IMR-90 (cell line): Measurements from ENCODE around the gene MICAL3. TPM values are rescaled to one million over a fixed set of nuclear protein-coding genes. Genes with fewer than 3 reads are reported as not detected.
"Not testable (repeated sequence)": the region's sequence is repeated elsewhere in the genome, so short reads cannot be mapped to it uniquely, and the experiment has no call there.

Source experiments
- ATAC-seq: fragments of 200-7000 bp; cut with Tn5 transposase; 2 replicates; pipeline ENCODE4 v1.9.1; 2020; ENCODE audit warnings: low read depth, mild to moderate bottlenecking, moderate library complexity
- BruUV-seq: library from RNA; stranded (reverse); fragments of 400-500 nt; replicated peaks from 2 replicates; lab custom pipeline; 2021; lab: Mats Ljungman, UMichigan
- CTCF ChIA-PET: fragments of 300-600 bp; formaldehyde crosslinking; extraction: SDS; loops from one replicate; lab custom pipeline; 2021; ENCODE audit warnings: antibody characterized with exemption; lab: Yijun Ruan, JAX
- POLR2A ChIA-PET: fragments of 300-600 bp; sonication (Branson Sonifier 250); formaldehyde crosslinking; loops from one replicate; lab custom pipeline; 2022; ENCODE audit warnings: antibody characterized with exemption; ENCODE audit not compliant: unreplicated experiment; lab: Charles Lee
- DNase-seq: peaks from one replicate; pipeline ENCODE4 v3.0.0; 2013
- H2AFZ ChIP-seq: replicated peaks from 2 replicates; pipeline ENCODE3; 2013; ENCODE audit warnings: low read length, mild to moderate bottlenecking; ENCODE audit not compliant: poor library complexity
- H2AK5ac ChIP-seq: 2 replicates; pipeline ENCODE4 v1.6.1; 2013; ENCODE audit warnings: low read depth, low read length, inconsistent platforms
- H2AK9ac ChIP-seq: replicated peaks from 2 replicates; pipeline ENCODE3; 2013; ENCODE audit warnings: mild to moderate bottlenecking, low read depth, low read length, moderate library complexity; ENCODE audit not compliant: poor library complexity
- H2BK120ac ChIP-seq: 2 replicates; pipeline ENCODE4 v1.6.1; 2013; ENCODE audit warnings: low read depth, low read length, inconsistent platforms
- H2BK15ac ChIP-seq: 3 replicates; pipeline ENCODE4 v1.6.1; 2013; ENCODE audit warnings: low read depth, low read length, inconsistent platforms
- H2BK20ac ChIP-seq: 2 replicates; pipeline ENCODE4 v1.6.1; 2013; ENCODE audit warnings: low read depth, mild to moderate bottlenecking, inconsistent platforms, low read length, moderate library complexity
- H2BK5ac ChIP-seq: 2 replicates; pipeline ENCODE4 v1.6.1; 2013; ENCODE audit warnings: mild to moderate bottlenecking, low read depth, low read length, inconsistent platforms; ENCODE audit not compliant: poor library complexity, severe bottlenecking
- H3K14ac ChIP-seq: replicated peaks from 2 replicates; pipeline ENCODE4 v1.6.1; 2013; ENCODE audit warnings: low read depth, low read length, inconsistent platforms
- H3K18ac ChIP-seq: 2 replicates; pipeline ENCODE4 v1.6.1; 2013; ENCODE audit warnings: low read depth, low read length, control low read depth
- H3K23ac ChIP-seq: 2 replicates; pipeline ENCODE4 v1.6.1; 2013; ENCODE audit warnings: low read depth, low read length, inconsistent platforms
- H3K27ac ChIP-seq: 2 replicates; pipeline ENCODE4 v1.5.1; 2013; ENCODE audit warnings: mild to moderate bottlenecking, control low read depth, low read length; ENCODE audit not compliant: insufficient read depth
- H3K27me3 ChIP-seq: 2 replicates; pipeline ENCODE4 v1.6.1; 2013; ENCODE audit warnings: low read length; ENCODE audit not compliant: control insufficient read depth, insufficient read depth
- H3K36me3 ChIP-seq: 2 replicates; pipeline ENCODE4 v1.6.1; 2013; ENCODE audit warnings: low read length, mixed read lengths; ENCODE audit not compliant: control insufficient read depth, insufficient read depth
- H3K4ac ChIP-seq: 2 replicates; pipeline ENCODE4 v1.6.1; 2013; ENCODE audit warnings: low read depth, low read length, inconsistent platforms
- H3K4me1 ChIP-seq: 2 replicates; pipeline ENCODE4 v1.6.1; 2013; ENCODE audit warnings: low read length, mixed read lengths; ENCODE audit not compliant: control insufficient read depth, insufficient read depth
- H3K4me2 ChIP-seq: 2 replicates; pipeline ENCODE4 v1.6.1; 2013; ENCODE audit warnings: low read depth, mild to moderate bottlenecking, control low read depth, low read length, moderate library complexity
- H3K4me3 ChIP-seq: 2 replicates; pipeline ENCODE4 v1.5.1; 2013; ENCODE audit warnings: low read depth, mild to moderate bottlenecking, control low read depth, low read length, moderate library complexity; ENCODE audit not compliant: insufficient read depth
- H3K56ac ChIP-seq: 2 replicates; pipeline ENCODE4 v1.6.1; 2013; ENCODE audit warnings: low read length, inconsistent platforms; ENCODE audit not compliant: insufficient read depth; ENCODE audit errors: extremely low read depth
- H3K79me1 ChIP-seq, 2 experiments: 2 replicates each; pipeline ENCODE4 v1.6.1; 2013; ENCODE audit warnings: low read length in 2 of 2, inconsistent platforms in 1 of 2, low read depth in 1 of 2
- H3K9ac ChIP-seq: 2 replicates; pipeline ENCODE4 v1.6.1; 2013; ENCODE audit warnings: low read depth, low read length, control low read depth
- H3K9me1 ChIP-seq: 2 replicates; pipeline ENCODE4 v1.6.1; 2013; ENCODE audit warnings: low read length, inconsistent platforms; ENCODE audit not compliant: insufficient read depth
- H3K9me3 ChIP-seq: 2 replicates; pipeline ENCODE4 v1.6.1; 2013; ENCODE audit warnings: low read length; ENCODE audit not compliant: control insufficient read depth, insufficient read depth
- H4K20me1 ChIP-seq: 2 replicates; pipeline ENCODE4 v1.6.1; 2013; ENCODE audit warnings: low read length, inconsistent platforms; ENCODE audit not compliant: insufficient read depth
- H4K5ac ChIP-seq: 2 replicates; pipeline ENCODE4 v1.6.1; 2013; ENCODE audit warnings: mild to moderate bottlenecking, low read depth, low read length, control low read depth
- H4K8ac ChIP-seq, 2 experiments: 2 replicates each; pipeline ENCODE4 v1.6.1; 2013; ENCODE audit warnings: low read depth in 2 of 2, low read length in 2 of 2, control low read depth in 1 of 2, inconsistent platforms in 1 of 2
- H4K91ac ChIP-seq: 2 replicates; pipeline ENCODE4 v1.6.1; 2013; ENCODE audit warnings: low read depth, low read length, inconsistent platforms; ENCODE audit not compliant: insufficient read depth
- CHD1 ChIP-seq: IDR thresholded peaks from 2 replicates; pipeline ENCODE4 v1.6.1; 2012; ENCODE audit warnings: low read depth, low read length, improper control_type of control experiment
- NFE2L2 ChIP-seq: fragments of 150-350 bp; IDR thresholded peaks from 2 replicates; pipeline ENCODE4 v1.6.1; 2016; ENCODE audit warnings: low read depth, mild to moderate bottlenecking, low read length
- POLR2A ChIP-seq: IDR thresholded peaks from 2 replicates; pipeline ENCODE4 v1.6.1; 2012; ENCODE audit warnings: mild to moderate bottlenecking, low read depth, low read length
- RAD21 ChIP-seq: IDR thresholded peaks from 2 replicates; pipeline ENCODE4 v1.6.1; 2012; ENCODE audit warnings: low read length, improper control_type of control experiment
- SMC3 ChIP-seq: fragments of 150-350 bp; IDR thresholded peaks from 2 replicates; pipeline ENCODE4 v1.6.1; 2016; ENCODE audit warnings: low read depth, mild to moderate bottlenecking, antibody characterized with exemption, low read length, moderate library complexity
- WGBS, 2 experiments: methylation state at CpG; one replicate each; pipeline versions ENCODE4 v1.1.5 to v1.1.7; 2013; ENCODE audit warnings: missing lambda C conversion rate in 2 of 2; ENCODE audit not compliant: insufficient read length in 1 of 2; ENCODE audit errors: extremely low coverage in 2 of 2; 5-methylcytosine and 5-hydroxymethylcytosine counted together
- dilution Hi-C: fragments of 300-500 bp; cut with HindIII; formaldehyde crosslinking; loops from one replicate; pipeline ENCODE4 v1.14.3; 2018; ENCODE audit warnings: low sequenced_read_pairs; ENCODE audit not compliant: unreplicated experiment
- in situ Hi-C: fragments of 300-500 bp; cut with MboI; formaldehyde crosslinking; loops from 3 replicates; pipeline ENCODE4 v1.14.3; 2019; ENCODE audit warnings: low sequenced_read_pairs, inconsistent platforms, mixed read lengths
- intact Hi-C: fragments of 100-400 bp; cut with micrococcal nuclease; formaldehyde crosslinking; loops from 2 replicates; pipeline ENCODE4 v1.10.0; 2022
- polyA plus RNA-seq, 3 experiments: library from polyadenylated mRNA; depleted of rRNA; stranded (reverse); fragments of >200 nt; gene quantifications; 2 replicates each; pipeline ENCODE4 v1.2.3, GENCODE V29; 2012; ENCODE audit warnings: low replicate concordance in 1 of 3
- total RNA-seq: library from RNA; depleted of rRNA; stranded (reverse); fragments of >200 nt; gene quantifications from 2 replicates; pipeline ENCODE4 v1.2.3, GENCODE V29; 2012

The MICAL3 gene
- total and polyA plus RNA-seq, 2 of the 4 experiments (the other 2 are of a cell fraction), result 17.6 to 26.8 TPM

DNA sequence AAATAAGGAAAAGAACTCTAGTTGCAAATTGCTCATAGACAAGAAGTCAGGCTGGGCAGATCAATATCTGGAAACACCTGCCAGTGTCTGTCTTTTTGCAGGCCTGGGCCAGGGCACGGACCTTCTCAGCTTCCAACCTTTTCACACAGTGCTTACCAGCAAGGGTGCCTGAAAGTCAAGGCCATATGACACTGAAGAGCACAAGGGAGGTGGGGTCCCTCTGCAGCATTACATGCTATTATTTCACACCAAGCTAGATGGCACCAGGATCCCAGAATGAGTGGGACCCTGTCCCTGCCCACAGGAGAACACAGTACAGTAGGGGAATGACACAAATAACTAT lies 47.6 kb upstream of the MICAL3 start:
- Histone ChIP-seq H3K9me3 (no peaks in the 10 kb centered on the region), H3K4me2 (no peak overlapping the region), H2BK15ac (no peak overlapping the region), H2BK5ac (no peak overlapping the region), H4K20me1 (no peaks in the 10 kb centered on the region), H3K23ac (no peak overlapping the region), H4K91ac (no peak overlapping the region), H3K14ac (no peak overlapping the region), H3K56ac (no peak overlapping the region), H2AFZ (no peak overlapping the region), H3K4me1 (peaks cover 6% of the 10 kb centered on the region), H2AK9ac (no peak overlapping the region), H4K5ac (no peak overlapping the region), H3K9ac (no peak overlapping the region), H3K27me3 (no peaks in the 10 kb centered on the region), H3K36me3 (no peaks in the 10 kb centered on the region), H3K79me1 (peaks cover 3% of the 10 kb centered on the region in 2 experiments; a peak in 3 of 4 replicates), H4K8ac (no peak overlapping the region), H2AK5ac (no peak overlapping the region; the same call in 1 of the 2 replicates), H3K4me3 (no peak overlapping the region), H3K4ac (no peak overlapping the region), H3K27ac (no peak overlapping the region), H3K18ac (no peak overlapping the region), H2BK20ac (no peak overlapping the region), H2BK120ac (no peak overlapping the region), H3K9me1 (no peaks in the 10 kb centered on the region)
- dilution Hi-C loops, result no loop called here
- intact Hi-C loops, result loop anchor here (10.0 kb wide), 2 partner anchors 517 to 997 kb away; no protein-coding TSS in a partner anchor
- no CpG with 5 or more reads among the region's 1 CpG for WGBS, 2 experiments
- no TSS peak for BruUV-seq
- in situ Hi-C loops, result loop anchor here (5.0 to 25.0 kb wide), 2 partner anchors 240 to 510 kb away; partner anchors contain the start of gene SLC25A18
- ChIA-PET CTCF (no interaction called here), POLR2A (no interaction called here)
- no peak for TF ChIP-seq SMC3
- TF ChIP-seq RAD21, result no peak
- no peak for TF ChIP-seq NFE2L2
- TF ChIP-seq CHD1, result no peak
- no peak for TF ChIP-seq POLR2A
- ATAC-seq (no peak), DNase-seq (no peak)

DNA sequence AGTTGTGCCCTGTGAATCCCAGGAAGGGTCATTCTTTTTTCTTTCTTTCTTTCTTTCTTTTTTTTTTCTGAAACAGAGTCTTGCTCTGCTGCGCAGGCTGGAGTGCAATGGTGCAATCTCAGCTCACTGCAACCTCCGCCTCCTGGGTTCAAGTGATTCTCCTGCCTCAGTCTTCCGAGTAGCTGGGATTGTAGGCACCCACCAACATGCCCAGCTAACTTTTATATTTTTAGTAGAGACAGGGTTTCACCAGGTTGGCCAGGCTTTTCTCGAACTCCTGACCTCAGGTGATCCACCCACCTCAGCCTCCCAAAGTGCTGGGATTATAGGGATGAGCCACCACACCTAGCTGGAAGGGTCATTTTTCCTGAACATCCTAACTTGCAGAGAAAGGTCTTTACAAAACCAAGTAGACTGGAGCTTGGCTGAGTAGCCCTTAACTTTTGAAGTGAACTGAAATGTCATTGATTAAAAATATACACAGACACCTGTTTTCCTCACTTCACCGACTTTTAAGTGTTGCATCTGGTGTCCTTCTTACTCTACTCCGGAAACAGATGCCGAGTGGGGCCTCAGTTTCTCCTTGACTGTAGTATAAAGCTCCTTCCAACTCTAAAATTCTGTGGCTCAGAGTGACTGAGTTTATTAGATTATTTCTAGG lies 47.1 kb upstream of the MICAL3 start:
- POLR2A ChIA-PET, H3K27me3 ChIP-seq, H3K4me1 ChIP-seq, H3K4me2 ChIP-seq, CTCF ChIA-PET, H3K14ac ChIP-seq, H2AK9ac ChIP-seq, H2BK15ac ChIP-seq, DNase-seq, H4K5ac ChIP-seq, BruUV-seq, H3K9ac ChIP-seq, H2AFZ ChIP-seq, dilution Hi-C loops, H3K36me3 ChIP-seq, H3K23ac ChIP-seq, H4K91ac ChIP-seq, H4K8ac ChIP-seq, H3K9me3 ChIP-seq, H2BK120ac ChIP-seq, H3K27ac ChIP-seq, H2BK5ac ChIP-seq, H4K20me1 ChIP-seq, H3K18ac ChIP-seq, H3K4me3 ChIP-seq, H3K56ac ChIP-seq, H2AK5ac ChIP-seq, H2BK20ac ChIP-seq, H3K79me1 ChIP-seq, H3K9me1 ChIP-seq, H3K4ac ChIP-seq, ATAC-seq: not testable (repeated sequence)
- intact Hi-C loops, result loop anchor here (10.0 kb wide), 2 partner anchors 517 to 997 kb away; no protein-coding TSS in a partner anchor
- WGBS, 2 experiments, result no CpG with 5 or more reads among the region's 7 CpGs
- in situ Hi-C loops, result loop anchor here (5.0 to 25.0 kb wide), 2 partner anchors 239 to 509 kb away; partner anchors contain the start of gene SLC25A18
